ENCODE data around the gene DEDD.
A peak's percentile ranks its signal among the peaks of the same experiment; 100 is the strongest.
"Not testable (repeated sequence)": the region's sequence is repeated elsewhere in the genome, so short reads cannot be mapped to it uniquely, and the experiment has no call there.

The DEDD gene

GRCh38 chr1:161127649-161128048 lies 4.8 kb downstream of the DEDD start:
- no peak for DNase-seq (ENCODE audit: low read depth in 2 of 2)

GRCh38 chr1:161122967-161123366 lies 9.5 kb downstream of the DEDD start:
- DNase-seq (ENCODE audit: low read depth in 2 of 2): no peak

GRCh38 chr1:161121834-161122233 lies 10.6 kb downstream of the DEDD start:
- DNase-seq (ENCODE audit: low read depth in 2 of 2): no peak

GRCh38 chr1:161121042-161121650 lies 11.3 kb downstream of the DEDD start:
- no peak for DNase-seq (ENCODE audit: low read depth in 2 of 2)

- no peak for DNase-seq (ENCODE audit: low read depth in 2 of 2)
Measured at GRCh38 chr1:161119092-161119903, 13.2 kb downstream of the DEDD start.

- DNase-seq (ENCODE audit: low read depth in 2 of 2): peak; percentile 41 to 71
Measured at GRCh38 chr1:161117759-161118581, 14.5 kb downstream of the DEDD start, which contains the start of the genes NIT1 and PFDN2. Gene NIT1, plus strand, starts transcription at chr1:161118105. Its CDS starts 72 bp downstream, at chr1:161118177. Gene PFDN2, minus strand, starts transcription at chr1:161118037. Its CDS starts 11 bp downstream, at chr1:161118026.

- DNase-seq (ENCODE audit: low read depth in 2 of 2): not testable (repeated sequence)
Measured at GRCh38 chr1:161115961-161116360, 16.5 kb downstream of the DEDD start.

GRCh38 chr1:161115132-161115711 lies 17.2 kb downstream of the DEDD start:
- no peak for DNase-seq (ENCODE audit: low read depth in 2 of 2)

- DNase-seq (ENCODE audit: low read depth in 2 of 2): no peak
Measured at GRCh38 chr1:161114556-161114955, 17.9 kb downstream of the DEDD start.

GRCh38 chr1:161113915-161114314 lies 18.6 kb downstream of the DEDD start:
- DNase-seq (ENCODE audit: low read depth in 2 of 2): no peak

GRCh38 chr1:161111527-161111926 lies 20.9 kb downstream of the DEDD start:
- DNase-seq (ENCODE audit: low read depth in 2 of 2): no peak

- DNase-seq (ENCODE audit: low read depth in 2 of 2): no peak
Measured at GRCh38 chr1:161111117-161111516, 21.4 kb downstream of the DEDD start.

- DNase-seq (ENCODE audit: low read depth in 2 of 2): no peak
Measured at GRCh38 chr1:161106431-161106830, 26.0 kb downstream of the DEDD start.

- no peak for DNase-seq (ENCODE audit: low read depth in 2 of 2)
Measured at GRCh38 chr1:161100556-161100955, 31.9 kb downstream of the DEDD start.

- no peak for DNase-seq (ENCODE audit: low read depth in 2 of 2)
Measured at GRCh38 chr1:161099090-161099802, 33.2 kb downstream of the DEDD start.

- DNase-seq (ENCODE audit: low read depth in 2 of 2): peak in 1 of 2 donors; percentile 37
Measured at GRCh38 chr1:161098210-161099068, 34.0 kb downstream of the DEDD start, which contains the start of gene KLHDC9. Gene KLHDC9, plus strand, starts transcription at chr1:161098361. Its CDS starts 175 bp downstream, at chr1:161098536.

- DNase-seq (ENCODE audit: low read depth in 2 of 2): no peak
Measured at GRCh38 chr1:161096530-161096929, 35.9 kb downstream of the DEDD start.

GRCh38 chr1:161096015-161096414 lies 36.5 kb downstream of the DEDD start:
- DNase-seq (ENCODE audit: low read depth in 2 of 2): no peak

GRCh38 chr1:161095230-161095629 lies 37.2 kb downstream of the DEDD start:
- no peak for DNase-seq (ENCODE audit: low read depth in 2 of 2)

GRCh38 chr1:161094481-161094880 lies 38.0 kb downstream of the DEDD start:
- DNase-seq (ENCODE audit: low read depth in 2 of 2): no peak
